HG03575 (cell line): Measurements from ENCODE around the gene MAST4.

Source experiments
- ATAC-seq: cut with Tn5 transposase; IDR thresholded peaks from one replicate; pipeline ENCODE4 v1.9.1; 2021; ENCODE audit not compliant: unreplicated experiment, insufficient number of reproducible peaks, low FRiP score; ENCODE audit errors: extremely low read depth

MAST4 gene

GRCh38 chr5:66850354-66851075 is 254.3 kb downstream of the MAST4 start:
- ATAC-seq = no peak

- ATAC-seq = no peak
Measured at GRCh38 chr5:66851306-66851705, 255.1 kb downstream of the MAST4 start.

GRCh38 chr5:66854416-66854815 is 258.2 kb downstream of the MAST4 start:
- ATAC-seq = no peak

DNA sequence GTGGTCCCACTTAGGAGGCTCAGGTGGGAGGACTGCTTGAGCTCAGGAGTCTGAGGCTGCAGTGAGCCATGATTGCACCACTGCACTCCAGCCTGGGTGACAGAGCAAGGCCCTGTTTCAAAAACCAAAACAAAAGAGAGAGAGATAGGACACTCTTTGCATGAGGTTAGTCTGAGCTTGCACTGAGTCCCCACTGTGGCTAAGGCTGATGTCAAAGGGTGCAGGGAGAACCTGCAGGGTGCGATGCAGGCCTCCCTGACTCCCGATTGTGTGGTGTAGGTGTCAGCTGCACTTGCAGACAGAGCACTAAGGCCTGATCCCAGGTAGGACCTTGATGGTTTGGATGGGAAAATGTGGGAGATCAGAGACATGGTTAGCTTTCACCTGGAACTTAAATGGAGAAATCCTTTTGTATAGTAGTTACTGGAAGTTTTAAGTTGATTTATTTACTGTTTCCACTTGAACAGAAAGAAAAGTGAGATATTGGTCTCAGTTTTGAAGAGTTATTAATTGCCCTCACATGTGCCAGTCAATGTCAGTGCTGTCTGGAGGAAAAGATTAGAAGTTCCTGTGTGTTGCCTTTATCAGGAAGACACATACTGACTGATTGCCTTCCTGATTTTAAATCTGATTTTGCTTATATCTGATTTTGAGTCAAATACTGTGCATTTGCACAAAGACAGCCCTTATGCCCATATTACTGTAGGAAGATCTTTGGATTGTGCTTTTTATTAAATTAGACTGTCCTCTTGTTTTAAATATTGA is 260.0 kb downstream of the MAST4 start:
- no peak for ATAC-seq

- no peak for ATAC-seq
Measured at GRCh38 chr5:66859526-66859925, 263.3 kb downstream of the MAST4 start.

DNA sequence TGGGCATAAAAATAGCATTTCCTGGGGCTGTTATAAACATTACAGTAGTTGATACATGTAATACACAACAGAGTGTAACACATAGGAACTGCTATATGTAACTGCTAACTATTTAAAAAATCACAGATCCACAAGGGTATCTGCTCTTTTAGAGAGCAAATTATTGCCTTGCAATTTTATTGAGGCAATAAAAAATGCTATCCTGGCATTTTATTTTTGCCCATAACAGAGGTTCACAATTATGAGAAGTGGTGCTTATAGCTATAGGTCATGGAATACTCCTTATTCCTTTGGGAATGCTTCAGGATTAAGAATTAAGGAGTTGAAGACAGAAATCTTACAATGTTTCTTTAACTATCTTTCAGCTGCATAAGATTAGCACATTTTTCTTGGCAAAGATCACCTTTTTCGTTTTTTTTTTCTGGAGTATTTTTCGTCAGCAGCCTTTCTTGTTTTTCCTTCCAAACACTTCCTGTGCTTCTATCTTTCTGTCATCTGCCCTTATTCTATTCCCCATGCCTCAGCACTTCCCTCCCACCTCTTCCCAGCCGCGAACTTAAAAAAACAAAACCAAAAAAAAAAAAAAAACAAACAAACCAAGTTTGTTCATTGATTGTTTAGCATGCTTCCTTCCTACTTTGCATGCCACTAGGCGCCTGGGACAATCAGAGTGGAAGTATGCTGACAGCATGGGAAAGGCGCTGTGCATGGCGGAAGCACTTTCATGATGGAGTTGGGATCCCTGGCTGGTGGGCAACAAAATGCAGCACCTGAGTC is 264.2 kb downstream of the MAST4 start:
- ATAC-seq = no peak

DNA sequence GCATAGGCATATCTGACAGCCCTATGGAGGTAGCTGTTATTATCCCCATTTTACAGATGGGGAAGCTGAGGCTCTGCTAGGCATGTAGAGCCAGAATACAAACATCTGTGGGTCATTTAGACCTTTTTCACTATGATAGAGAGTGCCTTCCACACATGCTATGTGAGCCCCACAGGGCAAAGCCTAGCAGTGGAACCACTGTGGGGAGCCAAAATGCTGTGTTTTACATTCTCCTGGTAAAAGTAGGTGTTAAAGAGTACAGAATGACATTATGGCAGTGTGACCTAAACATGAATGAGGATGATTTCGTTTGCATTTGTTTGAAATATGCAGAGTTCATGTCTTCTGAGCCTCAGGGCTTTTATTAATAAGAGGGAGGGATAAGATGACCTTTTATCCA is 265.2 kb downstream of the MAST4 start:
- ATAC-seq = no peak

- ATAC-seq = no peak
Measured at GRCh38 chr5:66862020-66862419, 265.8 kb downstream of the MAST4 start.

- no peak for ATAC-seq
Measured at GRCh38 chr5:66863243-66864170, 267.3 kb downstream of the MAST4 start.

GRCh38 chr5:66864240-66864884 is 268.2 kb downstream of the MAST4 start:
- no peak for ATAC-seq

GRCh38 chr5:66867618-66868322 is 271.6 kb downstream of the MAST4 start:
- no peak for ATAC-seq

DNA sequence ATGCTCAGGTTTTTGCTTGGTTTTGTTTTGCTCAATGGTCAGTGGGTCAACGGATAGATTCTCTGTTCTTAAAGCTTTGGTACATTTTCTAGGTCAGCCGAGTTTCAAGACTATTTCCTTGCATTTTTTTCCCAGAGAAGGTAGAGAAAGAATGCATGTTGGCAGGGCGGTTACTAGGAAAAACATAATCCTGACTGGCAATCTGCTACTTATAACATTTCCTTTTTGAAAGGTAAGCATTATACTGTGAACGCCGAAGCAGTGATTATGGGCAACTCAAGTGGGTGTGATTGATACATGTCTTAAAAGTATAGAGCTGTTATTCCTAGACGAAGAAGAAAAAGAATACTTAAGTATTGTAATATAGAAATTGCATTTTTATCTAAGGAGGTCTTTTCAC is 273.2 kb downstream of the MAST4 start:
- no peak for ATAC-seq

DNA sequence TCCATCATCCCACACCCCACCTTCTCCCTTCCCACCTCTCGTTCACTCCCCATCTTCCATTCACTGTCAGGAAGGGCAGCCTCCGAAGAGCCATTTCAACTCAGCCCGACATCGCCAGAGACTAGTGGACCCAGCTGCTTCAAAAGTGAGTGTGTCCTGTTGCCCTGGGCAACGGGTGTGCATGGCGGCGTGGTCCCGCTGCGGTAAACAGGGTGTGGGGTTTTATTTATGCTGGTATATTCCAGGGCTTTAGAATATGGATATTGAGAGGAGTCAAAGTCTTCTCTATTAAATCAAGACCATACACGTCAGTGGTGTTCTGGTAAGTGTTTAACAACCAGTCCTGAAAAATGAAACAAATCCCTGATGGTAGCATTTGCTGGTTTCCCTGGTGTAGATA is 274.5 kb downstream of the MAST4 start:
- ATAC-seq = no peak

GRCh38 chr5:66871651-66872050 is 275.5 kb downstream of the MAST4 start:
- no peak for ATAC-seq

DNA sequence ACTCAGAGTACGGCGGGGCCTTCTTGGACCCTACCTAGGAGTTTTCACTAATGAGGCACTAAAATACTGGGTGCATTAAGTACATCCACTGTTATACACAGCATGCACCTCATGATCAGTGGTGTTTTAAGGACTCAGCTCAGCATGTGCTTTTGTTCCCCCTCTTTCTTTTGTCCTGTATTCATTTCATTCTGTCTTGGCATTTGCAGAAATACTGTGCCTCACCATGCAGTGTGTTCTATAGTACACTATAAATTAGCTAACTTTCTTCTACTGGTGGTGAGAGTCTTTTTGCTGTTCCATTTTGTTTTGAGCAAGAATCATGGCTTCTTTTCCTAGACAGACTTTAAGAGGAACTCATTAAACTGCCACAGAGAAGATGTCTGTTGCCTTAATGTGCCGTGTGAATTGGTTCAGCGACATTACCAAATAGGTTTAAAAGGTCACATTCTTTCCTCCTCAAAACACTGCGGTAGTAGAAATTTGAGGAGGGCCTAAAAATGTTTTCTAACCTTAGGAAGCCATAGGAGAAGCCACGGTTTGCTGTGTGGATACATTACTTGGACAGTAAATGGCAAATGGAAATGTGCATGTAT is 276.6 kb downstream of the MAST4 start:
- no peak for ATAC-seq

DNA sequence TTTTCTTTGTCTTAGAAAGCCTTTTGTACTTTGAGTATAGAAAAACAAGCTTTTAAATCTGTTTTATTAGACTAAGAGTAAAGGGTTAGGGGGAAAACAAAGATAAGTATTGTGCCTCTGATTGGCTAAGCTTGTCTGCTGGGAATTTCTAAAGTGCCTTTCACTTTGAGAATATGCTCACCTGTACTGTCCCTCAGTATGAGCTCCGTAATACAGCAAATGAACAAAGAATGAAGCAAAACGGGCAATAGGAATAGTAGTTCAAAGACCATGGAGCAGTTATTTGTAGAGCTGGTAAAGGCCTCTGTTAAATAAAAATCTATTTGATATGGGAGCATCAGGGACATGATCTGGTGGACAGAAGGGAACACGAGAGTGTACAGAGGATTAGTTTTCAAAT is 277.8 kb downstream of the MAST4 start:
- ATAC-seq = no peak

GRCh38 chr5:66875315-66875714 is 279.1 kb downstream of the MAST4 start:
- ATAC-seq = no peak
